ENCODE results near the gene CMPK2.

- TF ChIP-seq, protein P1, sequence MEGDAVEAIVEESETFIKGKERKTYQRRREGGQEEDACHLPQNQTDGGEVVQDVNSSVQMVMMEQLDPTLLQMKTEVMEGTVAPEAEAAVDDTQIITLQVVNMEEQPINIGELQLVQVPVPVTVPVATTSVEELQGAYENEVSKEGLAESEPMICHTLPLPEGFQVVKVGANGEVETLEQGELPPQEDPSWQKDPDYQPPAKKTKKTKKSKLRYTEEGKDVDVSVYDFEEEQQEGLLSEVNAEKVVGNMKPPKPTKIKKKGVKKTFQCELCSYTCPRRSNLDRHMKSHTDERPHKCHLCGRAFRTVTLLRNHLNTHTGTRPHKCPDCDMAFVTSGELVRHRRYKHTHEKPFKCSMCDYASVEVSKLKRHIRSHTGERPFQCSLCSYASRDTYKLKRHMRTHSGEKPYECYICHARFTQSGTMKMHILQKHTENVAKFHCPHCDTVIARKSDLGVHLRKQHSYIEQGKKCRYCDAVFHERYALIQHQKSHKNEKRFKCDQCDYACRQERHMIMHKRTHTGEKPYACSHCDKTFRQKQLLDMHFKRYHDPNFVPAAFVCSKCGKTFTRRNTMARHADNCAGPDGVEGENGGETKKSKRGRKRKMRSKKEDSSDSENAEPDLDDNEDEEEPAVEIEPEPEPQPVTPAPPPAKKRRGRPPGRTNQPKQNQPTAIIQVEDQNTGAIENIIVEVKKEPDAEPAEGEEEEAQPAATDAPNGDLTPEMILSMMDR (IDR thresholded peaks at IDR 0.05; ENCODE audit: borderline replicate concordance, extremely low read depth, low read length, poor library complexity, severe bottlenecking) = no peak
- TF ChIP-seq EZH2 (IDR thresholded peaks at IDR 0.05; ENCODE audit: borderline replicate concordance, low read depth, low read length, severe bottlenecking) = no peak
Observed at GRCh38 chr2:6838673-6839319, 26.9 kb downstream of the CMPK2 start.
